Memory B cell (primary cell): ENCODE measurements around the gene SLC26A5.

ENCODE experiments used
- ATAC-seq: fragments of 150-1000 bp; cut with Tn5 transposase; 2 replicates; pipeline ENCODE4 v1.10.0; 2021; ENCODE audit warnings: low read depth, mild to moderate bottlenecking, moderate library complexity
- DNase-seq, 2 donors: peaks; one replicate each; pipeline ENCODE4 v3.0.0; 2022; ENCODE audit warnings: low spot score in 2 of 2
- H3K27ac Mint-ChIP-seq: one replicate; pipeline ENCODE4 v1.8.0; 2022; ENCODE audit warnings: mild to moderate bottlenecking, moderate library complexity, mixed read lengths
- H3K27me3 Mint-ChIP-seq: one replicate; pipeline ENCODE4 v1.8.0; 2022; ENCODE audit warnings: mixed read lengths
- H3K36me3 Mint-ChIP-seq: one replicate; pipeline ENCODE4 v1.8.0; 2022; ENCODE audit warnings: mild to moderate bottlenecking, mixed read lengths
- H3K4me1 Mint-ChIP-seq: one replicate; pipeline ENCODE4 v1.8.0; 2022; ENCODE audit warnings: mixed read lengths
- H3K4me3 Mint-ChIP-seq: one replicate; pipeline ENCODE4 v1.8.0; 2022; ENCODE audit warnings: mild to moderate bottlenecking, moderate library complexity, mixed read lengths
- H3K9me3 Mint-ChIP-seq: one replicate; pipeline ENCODE4 v1.8.0; 2022; ENCODE audit warnings: mixed read lengths

Gene SLC26A5

GRCh38 chr7:103389263-103389662 lies 56.7 kb downstream of the SLC26A5 start:
- H3K27ac Mint-ChIP-seq = no peak overlapping the region
- H3K27me3 Mint-ChIP-seq = peaks cover 2% of the 10 kb centered on the region
- H3K4me1 Mint-ChIP-seq = no peaks in the 10 kb centered on the region
- no peak overlapping the region for H3K4me3 Mint-ChIP-seq
- no peaks in the 10 kb centered on the region for H3K36me3 Mint-ChIP-seq
- no peak for DNase-seq
- H3K9me3 Mint-ChIP-seq = no peaks in the 10 kb centered on the region
- no peak for ATAC-seq

GRCh38 chr7:103388469-103389140 lies 57.4 kb downstream of the SLC26A5 start:
- H3K9me3 Mint-ChIP-seq = no peaks in the 10 kb centered on the region
- no peaks in the 10 kb centered on the region for H3K4me1 Mint-ChIP-seq
- H3K4me3 Mint-ChIP-seq = no peak overlapping the region
- no peak overlapping the region for H3K27ac Mint-ChIP-seq
- no peak for DNase-seq
- H3K27me3 Mint-ChIP-seq = peaks cover 2% of the 10 kb centered on the region
- no peak for ATAC-seq
- no peaks in the 10 kb centered on the region for H3K36me3 Mint-ChIP-seq

GRCh38 chr7:103387242-103387641 lies 58.8 kb downstream of the SLC26A5 start:
- H3K27ac Mint-ChIP-seq = no peak overlapping the region
- no peaks in the 10 kb centered on the region for H3K9me3 Mint-ChIP-seq
- no peak overlapping the region for H3K4me3 Mint-ChIP-seq
- peaks cover 2% of the 10 kb centered on the region for H3K27me3 Mint-ChIP-seq
- H3K36me3 Mint-ChIP-seq = no peaks in the 10 kb centered on the region
- ATAC-seq (no peak), DNase-seq (no peak)
- H3K4me1 Mint-ChIP-seq = no peaks in the 10 kb centered on the region

- Mint-ChIP-seq H3K4me1 (no peaks in the 10 kb centered on the region), H3K4me3 (no peak overlapping the region)
- ATAC-seq = no peak
Observed at GRCh38 chr7:103382032-103382402, 64.0 kb downstream of the SLC26A5 start.

GRCh38 chr7:103381280-103382031 lies 64.6 kb downstream of the SLC26A5 start:
- no peaks in the 10 kb centered on the region for H3K4me1 Mint-ChIP-seq
- H3K36me3 Mint-ChIP-seq = no peaks in the 10 kb centered on the region
- no peak overlapping the region for H3K27ac Mint-ChIP-seq
- peaks cover 2% of the 10 kb centered on the region for H3K27me3 Mint-ChIP-seq
- no peak overlapping the region for H3K4me3 Mint-ChIP-seq
- DNase-seq = no peak
- ATAC-seq = no peak
- no peaks in the 10 kb centered on the region for H3K9me3 Mint-ChIP-seq

More at GRCh38 chr7:103382032-103382402, 64.0 kb downstream of the SLC26A5 start:
- H3K27ac Mint-ChIP-seq = no peak overlapping the region
- peaks cover 2% of the 10 kb centered on the region for H3K27me3 Mint-ChIP-seq
- H3K36me3 Mint-ChIP-seq = no peaks in the 10 kb centered on the region
- no peak for DNase-seq
- H3K9me3 Mint-ChIP-seq = no peaks in the 10 kb centered on the region

GRCh38 chr7:103380395-103381191 lies 65.4 kb downstream of the SLC26A5 start:
- no peaks in the 10 kb centered on the region for H3K4me1 Mint-ChIP-seq
- peaks cover 2% of the 10 kb centered on the region for H3K27me3 Mint-ChIP-seq
- H3K36me3 Mint-ChIP-seq = no peaks in the 10 kb centered on the region
- ATAC-seq (no peak), DNase-seq (no peak)
- H3K9me3 Mint-ChIP-seq = no peaks in the 10 kb centered on the region
- H3K27ac Mint-ChIP-seq = no peak overlapping the region
- H3K4me3 Mint-ChIP-seq = no peak overlapping the region

GRCh38 chr7:103379270-103379975 lies 66.6 kb downstream of the SLC26A5 start:
- no peaks in the 10 kb centered on the region for H3K36me3 Mint-ChIP-seq
- DNase-seq (no peak), ATAC-seq (peak; percentile 68)
- H3K27ac Mint-ChIP-seq = no peak overlapping the region
- H3K27me3 Mint-ChIP-seq = peaks cover 2% of the 10 kb centered on the region
- no peak overlapping the region for H3K4me3 Mint-ChIP-seq
- H3K4me1 Mint-ChIP-seq = no peaks in the 10 kb centered on the region
- H3K9me3 Mint-ChIP-seq = no peaks in the 10 kb centered on the region

- ATAC-seq (no peak), DNase-seq (no peak)
- H3K4me1 Mint-ChIP-seq = no peaks in the 10 kb centered on the region
- peaks cover 4% of the 10 kb centered on the region for H3K36me3 Mint-ChIP-seq
- H3K27ac Mint-ChIP-seq = no peak overlapping the region
- H3K27me3 Mint-ChIP-seq = peaks cover 2% of the 10 kb centered on the region
- no peaks in the 10 kb centered on the region for H3K9me3 Mint-ChIP-seq
- H3K4me3 Mint-ChIP-seq = no peak overlapping the region
Observed at GRCh38 chr7:103373866-103374643, 72.0 kb downstream of the SLC26A5 start.

GRCh38 chr7:103369432-103369831 lies 76.6 kb downstream of the SLC26A5 start:
- Mint-ChIP-seq H3K36me3 (peaks cover 17% of the 10 kb centered on the region), H3K4me1 (no peaks in the 10 kb centered on the region), H3K27ac (no peak overlapping the region), H3K27me3 (no peaks in the 10 kb centered on the region), H3K4me3 (no peak overlapping the region), H3K9me3 (no peaks in the 10 kb centered on the region)
- DNase-seq (no peak), ATAC-seq (no peak)

GRCh38 chr7:103349805-103350204 lies 96.2 kb downstream of the SLC26A5 start:
- peaks cover 9% of the 10 kb centered on the region for H3K36me3 Mint-ChIP-seq
- no peaks in the 10 kb centered on the region for H3K27me3 Mint-ChIP-seq
- no peak for ATAC-seq
- peak overlapping the region; percentile 75 for H3K4me3 Mint-ChIP-seq
- H3K9me3 Mint-ChIP-seq = no peaks in the 10 kb centered on the region
- H3K27ac Mint-ChIP-seq = peak overlapping the region; percentile 28
- DNase-seq = no peak
- peaks cover 25% of the 10 kb centered on the region for H3K4me1 Mint-ChIP-seq

- no peaks in the 10 kb centered on the region for H3K27me3 Mint-ChIP-seq
- no peaks in the 10 kb centered on the region for H3K9me3 Mint-ChIP-seq
- peaks cover 9% of the 10 kb centered on the region for H3K36me3 Mint-ChIP-seq
- peak overlapping the region; percentile 91 for H3K27ac Mint-ChIP-seq
- DNase-seq (no peak), ATAC-seq (no peak)
- H3K4me1 Mint-ChIP-seq = peaks cover 28% of the 10 kb centered on the region
- H3K4me3 Mint-ChIP-seq = peak overlapping the region; percentile 40
Observed at GRCh38 chr7:103348959-103349358, 97.0 kb downstream of the SLC26A5 start.

- no peak for DNase-seq
- Mint-ChIP-seq H3K36me3 (peaks cover 9% of the 10 kb centered on the region), H3K4me3 (peak overlapping the region; percentile 93), H3K27me3 (no peaks in the 10 kb centered on the region), H3K27ac (peak overlapping the region; percentile 91), H3K4me1 (peaks cover 30% of the 10 kb centered on the region), H3K9me3 (no peaks in the 10 kb centered on the region)
- ATAC-seq = no peak
Observed at GRCh38 chr7:103348452-103348851, 97.6 kb downstream of the SLC26A5 start.
